WTC11 (cell line): ENCODE data around the gene LEAP2. TPM values are rescaled to one million over a fixed set of nuclear protein-coding genes. Genes with fewer than 3 reads are reported as not detected.

ENCODE experiments used
- ATAC-seq: fragments of 200-7000 bp; cut with Tn5 transposase; 2 replicates; pipeline ENCODE4 v1.10.0; 2021; ENCODE audit warnings: mild to moderate bottlenecking, moderate library complexity
- CTCF ChIA-PET: fragments of 300-600 bp; sonication (Branson Sonifier 250); formaldehyde crosslinking; loops from one replicate; lab custom pipeline; 2021; ENCODE audit warnings: antibody characterized with exemption; lab: Charles Lee
- POLR2A ChIA-PET: fragments of 350-600 bp; sonication (Branson Sonifier 250); formaldehyde crosslinking; loops from one replicate; lab custom pipeline; 2021; ENCODE audit warnings: antibody characterized with exemption; lab: Charles Lee
- DNase-seq: peaks from one replicate; pipeline ENCODE4 v3.0.0; 2021; ENCODE audit warnings: low spot score
- H3K27ac Mint-ChIP-seq: 2 replicates; pipeline ENCODE4 v1.8.0; 2021; ENCODE audit warnings: mixed read lengths
- H3K27me3 Mint-ChIP-seq: 2 replicates; pipeline ENCODE4 v1.8.0; 2021; ENCODE audit warnings: low read depth, mild to moderate bottlenecking, moderate library complexity, mixed read lengths
- H3K36me3 Mint-ChIP-seq: 2 replicates; pipeline ENCODE4 v1.8.0; 2021; ENCODE audit warnings: mixed read lengths
- H3K4me1 Mint-ChIP-seq: 2 replicates; pipeline ENCODE4 v1.8.0; 2022; ENCODE audit warnings: mixed read lengths
- H3K4me3 Mint-ChIP-seq: 2 replicates; pipeline ENCODE4 v1.8.0; 2021; ENCODE audit warnings: mild to moderate bottlenecking, moderate library complexity, mixed read lengths
- H3K9me3 Mint-ChIP-seq: 2 replicates; pipeline ENCODE4 v1.8.0; 2021; ENCODE audit warnings: mixed read lengths
- ELF4 ChIP-seq: sonication (generic); formaldehyde crosslinking; IDR thresholded peaks from 2 replicates; pipeline ENCODE4 v1.8.1; 2022; ENCODE audit warnings: low read depth, mild to moderate bottlenecking, moderate library complexity, missing genetic modification reagents
- GABPB1 ChIP-seq: sonication (generic); formaldehyde crosslinking; IDR thresholded peaks from 2 replicates; pipeline ENCODE4 v1.8.1; 2023; ENCODE audit warnings: mild to moderate bottlenecking, missing genetic modification reagents
- IRF2 ChIP-seq: sonication (generic); formaldehyde crosslinking; IDR thresholded peaks from 2 replicates; pipeline ENCODE4 v1.8.0; 2022; ENCODE audit warnings: low read depth, missing genetic modification reagents, borderline replicate concordance
- TP53 ChIP-seq: sonication (generic); formaldehyde crosslinking; IDR thresholded peaks from 2 replicates; pipeline ENCODE4 v1.8.1; 2023; ENCODE audit warnings: mild to moderate bottlenecking, missing genetic modification reagents
- ZNF219 ChIP-seq: sonication (generic); formaldehyde crosslinking; IDR thresholded peaks from 2 replicates; pipeline ENCODE4 v1.8.0; 2023; ENCODE audit warnings: missing genetic modification reagents, mild to moderate bottlenecking, borderline replicate concordance
- ZNF281 ChIP-seq: sonication (generic); formaldehyde crosslinking; IDR thresholded peaks from 2 replicates; pipeline ENCODE4 v1.8.0; 2023; ENCODE audit warnings: mild to moderate bottlenecking, missing genetic modification reagents
- total RNA-seq: library from RNA; stranded (reverse); gene quantifications from 3 replicates; pipeline ENCODE4 v1.2.3, GENCODE V29; 2021
- TF ChIP-seq, protein P1 (sequence below): fragments of 250-450 bp; sonication (Bioruptor Pico); IDR thresholded peaks from 2 replicates; pipeline ENCODE4 v1.9.0; 2021; ENCODE audit warnings: mild to moderate bottlenecking
- TF ChIP-seq, protein P2 (sequence below): fragments of 250-450 bp; sonication (Bioruptor Pico); conservative IDR thresholded peaks from 2 replicates; pipeline ENCODE4 v1.9.0; 2021; ENCODE audit warnings: mild to moderate bottlenecking
- TF ChIP-seq, protein P3 (sequence below): sonication (generic); formaldehyde crosslinking; IDR thresholded peaks from 2 replicates; pipeline ENCODE4 v1.8.0; 2022; ENCODE audit warnings: missing genetic modification reagents
- TF ChIP-seq, protein P4 (sequence below): fragments of 250-450 bp; sonication (Bioruptor Pico); IDR thresholded peaks from 2 replicates; pipeline ENCODE4 v1.9.0; 2021; ENCODE audit warnings: mild to moderate bottlenecking, borderline replicate concordance

The LEAP2 gene
- total RNA-seq, 1 experiment from 2014 or later, result 2.0 TPM

- ChIA-PET CTCF (interaction anchor here (0.6 kb wide), 1 partner anchor 54 kb away, joined by 7 read pairs; no protein-coding TSS in a partner anchor), POLR2A (no interaction called here)
- H3K36me3 Mint-ChIP-seq, result no peaks in the 10 kb centered on the region
- H3K9me3 Mint-ChIP-seq, result no peaks in the 10 kb centered on the region
- TF ChIP-seq IRF2 (CRISPR knock-in tag), result no peak
- no peak for TF ChIP-seq TP53 (CRISPR knock-in tag)
- TF ChIP-seq, protein P1, sequence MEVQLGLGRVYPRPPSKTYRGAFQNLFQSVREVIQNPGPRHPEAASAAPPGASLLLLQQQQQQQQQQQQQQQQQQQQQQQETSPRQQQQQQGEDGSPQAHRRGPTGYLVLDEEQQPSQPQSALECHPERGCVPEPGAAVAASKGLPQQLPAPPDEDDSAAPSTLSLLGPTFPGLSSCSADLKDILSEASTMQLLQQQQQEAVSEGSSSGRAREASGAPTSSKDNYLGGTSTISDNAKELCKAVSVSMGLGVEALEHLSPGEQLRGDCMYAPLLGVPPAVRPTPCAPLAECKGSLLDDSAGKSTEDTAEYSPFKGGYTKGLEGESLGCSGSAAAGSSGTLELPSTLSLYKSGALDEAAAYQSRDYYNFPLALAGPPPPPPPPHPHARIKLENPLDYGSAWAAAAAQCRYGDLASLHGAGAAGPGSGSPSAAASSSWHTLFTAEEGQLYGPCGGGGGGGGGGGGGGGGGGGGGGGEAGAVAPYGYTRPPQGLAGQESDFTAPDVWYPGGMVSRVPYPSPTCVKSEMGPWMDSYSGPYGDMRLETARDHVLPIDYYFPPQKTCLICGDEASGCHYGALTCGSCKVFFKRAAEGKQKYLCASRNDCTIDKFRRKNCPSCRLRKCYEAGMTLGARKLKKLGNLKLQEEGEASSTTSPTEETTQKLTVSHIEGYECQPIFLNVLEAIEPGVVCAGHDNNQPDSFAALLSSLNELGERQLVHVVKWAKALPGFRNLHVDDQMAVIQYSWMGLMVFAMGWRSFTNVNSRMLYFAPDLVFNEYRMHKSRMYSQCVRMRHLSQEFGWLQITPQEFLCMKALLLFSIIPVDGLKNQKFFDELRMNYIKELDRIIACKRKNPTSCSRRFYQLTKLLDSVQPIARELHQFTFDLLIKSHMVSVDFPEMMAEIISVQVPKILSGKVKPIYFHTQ, result no peak
- no peak for TF ChIP-seq ZNF219
- no peak for TF ChIP-seq ELF4 (CRISPR knock-in tag)
- TF ChIP-seq, protein P2, sequence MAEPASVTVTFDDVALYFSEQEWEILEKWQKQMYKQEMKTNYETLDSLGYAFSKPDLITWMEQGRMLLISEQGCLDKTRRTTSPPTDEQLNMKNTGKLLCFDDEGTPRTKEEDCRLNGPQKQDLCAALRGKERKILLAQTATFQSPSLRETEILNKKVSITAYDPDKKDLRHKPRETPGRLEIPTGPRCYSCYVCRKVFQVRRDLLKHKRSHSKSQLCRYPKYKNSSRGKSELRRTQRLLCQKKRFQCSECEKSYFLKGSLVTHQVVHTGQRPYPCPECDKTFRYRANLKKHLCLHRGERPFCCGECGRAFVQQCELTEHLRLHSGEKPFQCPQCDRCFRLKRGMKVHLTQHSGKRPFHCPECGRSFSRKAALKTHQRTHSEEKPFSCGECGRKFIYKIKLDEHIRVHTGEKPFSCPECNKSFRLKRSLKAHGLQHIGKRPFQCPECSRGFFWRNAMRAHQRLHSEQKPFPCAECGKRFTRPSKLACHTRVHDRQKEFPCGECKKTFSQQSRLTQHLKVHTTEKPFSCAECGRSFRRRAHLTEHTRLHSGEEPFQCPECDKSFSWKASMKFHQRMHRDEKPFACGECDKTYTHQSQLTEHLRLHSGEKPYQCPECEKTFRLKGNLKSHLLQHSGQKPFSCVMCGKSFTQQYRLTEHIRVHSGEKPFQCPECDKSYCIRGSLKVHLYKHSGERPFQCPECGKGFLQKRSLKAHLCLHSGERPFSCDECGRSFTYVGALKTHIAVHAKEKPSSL (CRISPR knock-in tag), result no peak
- H3K27me3 Mint-ChIP-seq, result peaks cover 3% of the 10 kb centered on the region; the same call in 1 of the 2 replicates
- H3K4me1 Mint-ChIP-seq, result no peaks in the 10 kb centered on the region
- H3K27ac Mint-ChIP-seq, result no peak overlapping the region
- H3K4me3 Mint-ChIP-seq, result no peak overlapping the region
- no peak for DNase-seq
- ATAC-seq, result no peak
Measured at GRCh38 chr5:132838516-132839282, 34.8 kb upstream of the LEAP2 start.

DNA sequence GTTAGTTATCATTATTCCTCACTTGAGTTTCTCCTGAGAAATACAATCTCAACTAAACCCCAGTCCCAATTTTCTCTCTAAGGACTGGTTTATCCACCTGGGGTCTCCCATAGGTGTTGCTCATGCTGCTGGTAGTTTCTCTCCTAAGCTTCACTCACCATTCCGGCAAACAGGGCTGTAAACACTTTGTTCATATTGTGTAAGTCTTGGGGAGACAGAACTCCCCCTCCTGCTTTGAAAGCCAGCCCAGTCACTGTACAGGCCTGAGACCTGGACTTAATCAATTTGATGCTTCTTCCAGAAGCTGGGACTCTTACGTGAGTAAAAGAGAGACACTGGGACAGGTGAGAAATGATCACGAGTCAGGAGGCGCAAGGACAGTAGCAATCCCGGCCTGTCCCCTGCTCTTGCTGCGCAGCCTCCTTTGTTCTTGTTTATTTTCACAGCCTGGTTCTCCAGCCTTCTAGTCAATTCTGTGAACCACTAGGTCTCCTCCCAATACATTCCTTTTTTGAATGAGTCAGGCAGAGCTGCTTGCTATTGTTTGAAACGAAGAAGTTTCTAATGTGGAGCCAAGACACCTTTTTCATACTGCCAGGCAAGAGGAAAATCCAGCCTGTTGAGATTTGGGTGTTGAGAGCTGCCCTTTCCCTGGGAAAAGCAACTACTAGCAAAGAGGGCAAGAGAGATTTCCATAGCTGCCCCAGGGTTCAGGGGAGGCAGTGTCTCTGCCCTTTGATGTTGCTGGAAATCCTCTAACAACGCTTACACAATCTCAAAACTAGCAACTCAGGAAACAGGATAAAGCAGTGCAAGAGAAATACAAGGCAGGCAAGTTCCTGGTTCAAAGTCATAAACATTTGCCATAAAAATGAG, 33.8 kb upstream of the LEAP2 start:
- POLR2A ChIA-PET, result no interaction called here
- H3K36me3 Mint-ChIP-seq, result no peaks in the 10 kb centered on the region
- no peaks in the 10 kb centered on the region for H3K27me3 Mint-ChIP-seq
- H3K27ac Mint-ChIP-seq, result no peak overlapping the region
- TF ChIP-seq GABPB1 (peak; percentile 40; the same call in 1 of the 2 replicates), ZNF281 (CRISPR knock-in tag) (no peak)
- DNase-seq (no peak), ATAC-seq (no peak)
- CTCF ChIA-PET, result interaction anchor here (0.6 kb wide), 1 partner anchor 55 kb away, joined by 7 read pairs; no protein-coding TSS in a partner anchor
- H3K4me1 Mint-ChIP-seq, result no peaks in the 10 kb centered on the region
- H3K9me3 Mint-ChIP-seq, result no peaks in the 10 kb centered on the region
- H3K4me3 Mint-ChIP-seq, result no peak overlapping the region

- Mint-ChIP-seq H3K9me3 (no peaks in the 10 kb centered on the region), H3K36me3 (no peaks in the 10 kb centered on the region), H3K27ac (no peak overlapping the region), H3K27me3 (no peaks in the 10 kb centered on the region), H3K4me1 (no peaks in the 10 kb centered on the region), H3K4me3 (no peak overlapping the region)
- ChIA-PET POLR2A (no interaction called here), CTCF (no interaction called here)
- DNase-seq, result no peak
- no peak for ATAC-seq
- no peak for TF ChIP-seq GABPB1
- TF ChIP-seq, protein P3, sequence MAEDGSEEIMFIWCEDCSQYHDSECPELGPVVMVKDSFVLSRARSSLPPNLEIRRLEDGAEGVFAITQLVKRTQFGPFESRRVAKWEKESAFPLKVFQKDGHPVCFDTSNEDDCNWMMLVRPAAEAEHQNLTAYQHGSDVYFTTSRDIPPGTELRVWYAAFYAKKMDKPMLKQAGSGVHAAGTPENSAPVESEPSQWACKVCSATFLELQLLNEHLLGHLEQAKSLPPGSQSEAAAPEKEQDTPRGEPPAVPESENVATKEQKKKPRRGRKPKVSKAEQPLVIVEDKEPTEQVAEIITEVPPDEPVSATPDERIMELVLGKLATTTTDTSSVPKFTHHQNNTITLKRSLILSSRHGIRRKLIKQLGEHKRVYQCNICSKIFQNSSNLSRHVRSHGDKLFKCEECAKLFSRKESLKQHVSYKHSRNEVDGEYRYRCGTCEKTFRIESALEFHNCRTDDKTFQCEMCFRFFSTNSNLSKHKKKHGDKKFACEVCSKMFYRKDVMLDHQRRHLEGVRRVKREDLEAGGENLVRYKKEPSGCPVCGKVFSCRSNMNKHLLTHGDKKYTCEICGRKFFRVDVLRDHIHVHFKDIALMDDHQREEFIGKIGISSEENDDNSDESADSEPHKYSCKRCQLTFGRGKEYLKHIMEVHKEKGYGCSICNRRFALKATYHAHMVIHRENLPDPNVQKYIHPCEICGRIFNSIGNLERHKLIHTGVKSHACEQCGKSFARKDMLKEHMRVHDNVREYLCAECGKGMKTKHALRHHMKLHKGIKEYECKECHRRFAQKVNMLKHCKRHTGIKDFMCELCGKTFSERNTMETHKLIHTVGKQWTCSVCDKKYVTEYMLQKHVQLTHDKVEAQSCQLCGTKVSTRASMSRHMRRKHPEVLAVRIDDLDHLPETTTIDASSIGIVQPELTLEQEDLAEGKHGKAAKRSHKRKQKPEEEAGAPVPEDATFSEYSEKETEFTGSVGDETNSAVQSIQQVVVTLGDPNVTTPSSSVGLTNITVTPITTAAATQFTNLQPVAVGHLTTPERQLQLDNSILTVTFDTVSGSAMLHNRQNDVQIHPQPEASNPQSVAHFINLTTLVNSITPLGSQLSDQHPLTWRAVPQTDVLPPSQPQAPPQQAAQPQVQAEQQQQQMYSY, result no peak
- TF ChIP-seq, protein P4, sequence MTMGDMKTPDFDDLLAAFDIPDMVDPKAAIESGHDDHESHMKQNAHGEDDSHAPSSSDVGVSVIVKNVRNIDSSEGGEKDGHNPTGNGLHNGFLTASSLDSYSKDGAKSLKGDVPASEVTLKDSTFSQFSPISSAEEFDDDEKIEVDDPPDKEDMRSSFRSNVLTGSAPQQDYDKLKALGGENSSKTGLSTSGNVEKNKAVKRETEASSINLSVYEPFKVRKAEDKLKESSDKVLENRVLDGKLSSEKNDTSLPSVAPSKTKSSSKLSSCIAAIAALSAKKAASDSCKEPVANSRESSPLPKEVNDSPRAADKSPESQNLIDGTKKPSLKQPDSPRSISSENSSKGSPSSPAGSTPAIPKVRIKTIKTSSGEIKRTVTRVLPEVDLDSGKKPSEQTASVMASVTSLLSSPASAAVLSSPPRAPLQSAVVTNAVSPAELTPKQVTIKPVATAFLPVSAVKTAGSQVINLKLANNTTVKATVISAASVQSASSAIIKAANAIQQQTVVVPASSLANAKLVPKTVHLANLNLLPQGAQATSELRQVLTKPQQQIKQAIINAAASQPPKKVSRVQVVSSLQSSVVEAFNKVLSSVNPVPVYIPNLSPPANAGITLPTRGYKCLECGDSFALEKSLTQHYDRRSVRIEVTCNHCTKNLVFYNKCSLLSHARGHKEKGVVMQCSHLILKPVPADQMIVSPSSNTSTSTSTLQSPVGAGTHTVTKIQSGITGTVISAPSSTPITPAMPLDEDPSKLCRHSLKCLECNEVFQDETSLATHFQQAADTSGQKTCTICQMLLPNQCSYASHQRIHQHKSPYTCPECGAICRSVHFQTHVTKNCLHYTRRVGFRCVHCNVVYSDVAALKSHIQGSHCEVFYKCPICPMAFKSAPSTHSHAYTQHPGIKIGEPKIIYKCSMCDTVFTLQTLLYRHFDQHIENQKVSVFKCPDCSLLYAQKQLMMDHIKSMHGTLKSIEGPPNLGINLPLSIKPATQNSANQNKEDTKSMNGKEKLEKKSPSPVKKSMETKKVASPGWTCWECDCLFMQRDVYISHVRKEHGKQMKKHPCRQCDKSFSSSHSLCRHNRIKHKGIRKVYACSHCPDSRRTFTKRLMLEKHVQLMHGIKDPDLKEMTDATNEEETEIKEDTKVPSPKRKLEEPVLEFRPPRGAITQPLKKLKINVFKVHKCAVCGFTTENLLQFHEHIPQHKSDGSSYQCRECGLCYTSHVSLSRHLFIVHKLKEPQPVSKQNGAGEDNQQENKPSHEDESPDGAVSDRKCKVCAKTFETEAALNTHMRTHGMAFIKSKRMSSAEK (CRISPR knock-in tag), result no peak
Measured at GRCh38 chr5:132840313-132840712, 33.2 kb upstream of the LEAP2 start.
